Breast epithelium (tissue), 3 donors: ENCODE data around the gene YBX1.

ENCODE experiments used
- CTCF ChIP-seq, 3 donors: fragments of 450-650 bp; IDR thresholded peaks; one replicate each; pipeline ENCODE4 v1.5.1; 2016 to 2017; ENCODE audit warnings: antibody characterized with exemption in 3 of 3, mild to moderate bottlenecking in 3 of 3, moderate library complexity in 3 of 3
- POLR2A ChIP-seq: fragments of 450-650 bp; IDR thresholded peaks from one replicate; pipeline ENCODE4 v1.6.1; 2016; ENCODE audit warnings: antibody characterized with exemption, mild to moderate bottlenecking, moderate library complexity
- POLR2AphosphoS5 ChIP-seq, 3 donors: sonication (generic); formaldehyde crosslinking; IDR thresholded peaks; one replicate each; pipeline ENCODE4 v1.6.1; 2017; ENCODE audit warnings: antibody characterized with exemption in 3 of 3

GRCh38 chr1:42669936-42670335 is 12.3 kb upstream of the YBX1 start:
- TF ChIP-seq CTCF (IDR thresholded peaks at IDR 0.05) (no peak), POLR2A (no peak), POLR2AphosphoS5 (IDR thresholded peaks at IDR 0.05) (no peak)
